RWPE2 (cell line): ENCODE data around the gene ADAM33.

Source experiments
- ATAC-seq: fragments of 200-7000 bp; cut with Tn5 transposase; 3 replicates; pipeline ENCODE4 v1.9.1; 2021; ENCODE audit warnings: low read depth
- DNase-seq: peaks from one replicate; pipeline ENCODE4 v3.0.0-alpha.2; 2020; ENCODE audit warnings: low spot score
- H3K27ac ChIP-seq: fragments of 450-650 bp; 2 replicates; pipeline ENCODE4 v1.5.1; 2017; ENCODE audit warnings: mild to moderate bottlenecking; ENCODE audit not compliant: poor library complexity, severe bottlenecking
- H3K27me3 ChIP-seq: fragments of 250-450 bp; sonication (Bioruptor Pico); 2 replicates; pipeline ENCODE4 v1.5.1; 2021; ENCODE audit warnings: mild to moderate bottlenecking, moderate library complexity; ENCODE audit not compliant: insufficient read depth, poor library complexity, severe bottlenecking
- H3K36me3 ChIP-seq: fragments of 250-450 bp; sonication (Bioruptor Pico); 2 replicates; pipeline ENCODE4 v1.5.1; 2020; ENCODE audit warnings: low read depth, mild to moderate bottlenecking, moderate library complexity
- H3K4me1 ChIP-seq: fragments of 250-450 bp; sonication (Bioruptor Pico); 2 replicates; pipeline ENCODE4 v1.5.1; 2021; ENCODE audit warnings: mild to moderate bottlenecking, moderate library complexity; ENCODE audit not compliant: insufficient read depth, poor library complexity, severe bottlenecking
- H3K4me3 ChIP-seq: fragments of 250-450 bp; sonication (Bioruptor Pico); 2 replicates; pipeline ENCODE4 v1.5.1; 2021; ENCODE audit warnings: mild to moderate bottlenecking, moderate library complexity; ENCODE audit not compliant: severe bottlenecking
- H3K9me3 ChIP-seq: fragments of 250-450 bp; sonication (Bioruptor Pico); 2 replicates; pipeline ENCODE4 v1.5.1; 2021; ENCODE audit warnings: mild to moderate bottlenecking, moderate library complexity; ENCODE audit not compliant: severe bottlenecking
- CTCF ChIP-seq: fragments of 450-650 bp; IDR thresholded peaks from one replicate; pipeline ENCODE4 v1.5.1; 2017; ENCODE audit warnings: mild to moderate bottlenecking, moderate library complexity; ENCODE audit not compliant: poor library complexity, severe bottlenecking

ADAM33 gene

GRCh38 chr20:3716195-3716834 lies 34.5 kb upstream of the ADAM33 start:
- peak; percentile 85 for TF ChIP-seq CTCF
- ATAC-seq: peak; percentile 84

GRCh38 chr20:3714092-3714491 lies 32.3 kb upstream of the ADAM33 start:
- ATAC-seq (no peak), DNase-seq (no peak)
- H3K27ac ChIP-seq: no peak overlapping the region
- H3K9me3 ChIP-seq: no peaks in the 10 kb centered on the region
- no peak for TF ChIP-seq CTCF
- H3K36me3 ChIP-seq: no peaks in the 10 kb centered on the region
- no peaks in the 10 kb centered on the region for H3K4me1 ChIP-seq
- no peaks in the 10 kb centered on the region for H3K27me3 ChIP-seq
- no peak overlapping the region for H3K4me3 ChIP-seq

More at GRCh38 chr20:3716195-3716834, 34.5 kb upstream of the ADAM33 start:
- Histone ChIP-seq H3K27me3 (no peaks in the 10 kb centered on the region), H3K4me3 (no peak overlapping the region), H3K36me3 (no peaks in the 10 kb centered on the region), H3K27ac (no peak overlapping the region), H3K9me3 (no peaks in the 10 kb centered on the region), H3K4me1 (no peaks in the 10 kb centered on the region)
- no peak for DNase-seq

GRCh38 chr20:3712279-3712873 lies 30.6 kb upstream of the ADAM33 start, which contains the start of gene SIGLEC1:
TSS of gene SIGLEC1 (minus strand) at chr20:3712600. CDS start at chr20:3707128, 5,472 bp downstream.
- Histone ChIP-seq H3K36me3 (no peaks in the 10 kb centered on the region), H3K4me1 (no peaks in the 10 kb centered on the region), H3K4me3 (no peak within 1 kb of the TSS), H3K9me3 (no peaks in the 10 kb centered on the region), H3K27me3 (no peaks in the 10 kb centered on the region), H3K27ac (no peak within 1 kb of the TSS)
- TF ChIP-seq CTCF: no peak
- ATAC-seq (no peak), DNase-seq (no peak)

- Histone ChIP-seq H3K27me3 (no peaks in the 10 kb centered on the region), H3K4me3 (no peak overlapping the region), H3K36me3 (no peaks in the 10 kb centered on the region), H3K4me1 (no peaks in the 10 kb centered on the region), H3K9me3 (no peaks in the 10 kb centered on the region), H3K27ac (no peak overlapping the region)
- DNase-seq (no peak), ATAC-seq (no peak)
- TF ChIP-seq CTCF: no peak
Observed at GRCh38 chr20:3711484-3711941, 29.7 kb upstream of the ADAM33 start.
